NCI-H69 (cell line): Measurements from ENCODE around the gene F5.

Experiments
- DNase-seq: peaks from one replicate; lab custom pipeline; 2025; lab: John Stamatoyannopoulos, UW

F5 gene

GRCh38 chr1:169475806-169476387 is 110.4 kb downstream of the F5 start:
- DNase-seq = no peak

DNA sequence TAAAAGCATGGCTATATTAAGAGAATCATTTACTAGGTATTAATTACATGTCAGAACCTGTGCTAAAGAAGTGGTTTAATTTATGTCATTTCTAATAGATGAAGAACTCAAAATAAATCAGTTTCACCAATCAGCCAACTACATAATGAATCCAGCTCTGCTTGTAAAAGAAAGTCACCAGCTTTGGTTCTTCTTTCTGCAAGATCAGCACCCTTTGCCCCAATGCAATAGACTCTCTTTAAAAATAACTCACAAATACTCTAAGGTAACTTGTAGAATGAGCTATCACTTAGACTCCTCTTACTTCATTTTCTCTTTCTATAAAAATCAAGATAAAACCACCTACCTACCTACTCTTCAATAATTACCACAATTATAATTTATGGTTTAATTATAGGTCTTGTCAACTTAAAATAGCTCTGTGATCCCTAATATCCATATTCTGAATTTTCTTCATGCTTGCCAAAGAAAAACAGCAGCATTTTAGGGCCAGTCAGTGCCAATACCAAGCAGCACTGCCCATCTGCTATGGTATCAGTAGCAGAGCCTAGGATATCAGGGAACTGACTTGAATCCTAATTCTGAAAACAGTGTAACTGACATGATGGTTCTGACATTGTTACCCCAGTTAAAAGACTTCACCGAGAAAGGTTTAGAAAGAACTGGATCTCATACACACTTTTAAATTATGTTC is 111.8 kb downstream of the F5 start:
- peak; percentile 83 for DNase-seq

DNA sequence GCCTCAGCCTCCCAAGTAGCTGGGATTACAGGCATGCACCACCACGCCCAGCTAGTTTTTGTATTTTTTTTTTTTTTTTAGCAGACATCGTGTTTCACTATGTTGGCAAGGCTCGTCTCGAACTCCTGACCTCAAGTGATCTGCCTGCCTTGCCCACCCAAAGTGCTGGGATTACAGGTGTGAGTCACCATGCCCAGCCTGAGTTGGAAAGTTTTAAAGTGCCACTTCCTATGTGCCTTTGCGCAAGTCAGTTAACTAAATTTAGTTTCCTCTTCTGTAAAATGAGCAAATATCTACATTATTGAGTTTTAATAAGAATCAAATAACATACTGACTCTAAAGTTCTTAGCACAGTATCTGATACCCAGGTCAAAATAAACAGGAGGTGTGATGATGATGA is 112.9 kb downstream of the F5 start:
- DNase-seq = no peak

DNA sequence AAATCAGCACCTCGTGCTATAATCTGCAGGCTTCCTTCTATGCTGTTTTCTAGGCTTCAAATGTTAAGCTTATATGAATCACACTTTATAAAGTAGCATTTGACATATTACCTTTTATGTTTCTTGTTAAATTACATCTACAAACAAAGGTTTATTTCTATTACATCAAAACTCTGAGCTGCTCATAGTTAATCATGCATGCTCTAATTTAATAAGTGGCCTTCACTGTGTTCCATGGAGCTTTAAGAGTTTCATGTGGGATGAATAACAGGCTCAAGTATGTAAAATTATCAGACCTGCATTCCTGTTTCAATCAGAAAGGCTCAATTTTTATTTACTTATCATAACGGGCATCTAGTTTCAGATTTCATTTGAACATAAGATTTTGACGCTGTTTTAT is 113.5 kb downstream of the F5 start:
- DNase-seq = no peak

GRCh38 chr1:169468982-169469381 is 117.3 kb downstream of the F5 start:
- no peak for DNase-seq

- peak; percentile 54 for DNase-seq
Observed at GRCh38 chr1:169466259-169467230, 119.7 kb downstream of the F5 start.

DNA sequence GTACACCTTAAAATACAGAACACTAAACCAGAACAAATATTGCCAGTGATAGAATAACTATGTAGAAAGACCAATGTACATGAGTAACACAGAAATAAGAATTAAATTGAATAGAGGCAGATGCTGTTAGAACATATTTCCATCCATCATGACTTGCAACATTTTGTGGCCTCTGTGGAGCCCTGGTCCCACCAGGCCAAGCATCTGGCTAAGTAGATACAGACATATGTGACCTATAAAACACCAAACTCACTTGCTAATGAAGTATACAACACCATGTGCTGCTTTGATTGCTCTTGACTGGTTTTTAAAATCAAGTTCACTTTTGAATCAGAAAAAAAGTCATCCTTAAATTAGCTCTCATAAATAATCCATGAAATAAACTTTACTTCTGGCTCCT is 121.0 kb downstream of the F5 start:
- DNase-seq = no peak
